Endometrial microvascular endothelial cells (primary cell): ENCODE results near the gene LIN7B. TPM values are rescaled to one million over a fixed set of nuclear protein-coding genes. Genes with fewer than 3 reads are reported as not detected.
"Not testable (repeated sequence)": the region's sequence is repeated elsewhere in the genome, so short reads cannot be mapped to it uniquely, and the experiment has no call there.

Source experiments
- in situ Hi-C: cut with HindIII; loops from 2 replicates; pipeline ENCODE4 v1.10.0; 2017; ENCODE audit warnings: low sequenced_read_pairs, low pct_unique_long_range_greater_than_20kb; ENCODE audit errors: inconsistent ontology term
- total RNA-seq: library from RNA; depleted of rRNA; stranded (reverse); fragments of >200 nt; gene quantifications from one replicate; pipeline ENCODE4 v1.2.3, GENCODE V29; 2015; ENCODE audit errors: inconsistent ontology term

The LIN7B gene, protein sequence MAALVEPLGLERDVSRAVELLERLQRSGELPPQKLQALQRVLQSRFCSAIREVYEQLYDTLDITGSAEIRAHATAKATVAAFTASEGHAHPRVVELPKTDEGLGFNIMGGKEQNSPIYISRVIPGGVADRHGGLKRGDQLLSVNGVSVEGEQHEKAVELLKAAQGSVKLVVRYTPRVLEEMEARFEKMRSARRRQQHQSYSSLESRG
- total RNA-seq: 0.74 TPM

DNA sequence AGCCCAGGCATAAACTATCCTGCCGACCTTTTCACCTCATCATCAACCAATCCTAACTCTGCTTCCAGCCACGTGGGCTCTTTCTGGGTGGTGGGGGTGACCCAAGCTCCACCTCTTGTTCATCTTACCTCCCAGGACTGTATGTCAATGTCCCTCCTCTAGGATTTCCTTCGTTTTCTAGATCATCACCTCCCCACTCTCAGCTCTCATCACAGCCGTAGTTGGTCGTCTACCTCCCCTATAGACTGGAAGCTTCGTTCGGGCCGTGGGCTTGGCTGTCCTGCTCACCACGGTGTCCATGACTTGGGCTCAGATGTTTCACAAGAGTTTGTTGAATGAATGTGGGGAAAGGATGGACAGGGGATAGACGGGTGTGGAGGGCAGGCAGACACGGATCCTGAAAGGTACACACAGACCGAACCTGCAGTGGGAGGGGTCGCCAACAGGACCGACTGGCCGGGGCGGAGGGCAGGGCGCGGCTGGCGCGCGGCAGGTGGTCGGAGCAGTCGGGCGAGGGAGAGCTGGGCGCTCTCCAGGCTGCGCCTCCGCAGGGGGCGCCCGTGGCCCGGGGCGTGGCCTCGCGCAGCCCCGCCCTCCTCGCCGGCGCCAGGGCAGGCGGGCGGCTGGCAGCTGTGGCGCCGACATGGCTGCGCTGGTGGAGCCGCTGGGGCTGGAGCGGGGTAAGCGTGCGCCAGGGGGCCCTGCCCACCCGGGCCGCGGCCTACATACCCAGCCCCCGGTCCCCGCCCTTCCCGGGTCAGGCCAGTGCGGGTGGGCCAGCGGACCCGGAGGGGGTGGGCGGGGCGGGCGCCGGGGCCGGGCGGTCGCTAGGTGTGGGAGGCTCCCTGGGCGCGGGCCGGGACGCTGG, at the start of gene LIN7B:
Gene LIN7B, plus strand, starts transcription at position 609 of the 868 bp plus-strand sequence. Its CDS starts 35 bp downstream, at position 644.
- in situ Hi-C loops: no loop called here

DNA sequence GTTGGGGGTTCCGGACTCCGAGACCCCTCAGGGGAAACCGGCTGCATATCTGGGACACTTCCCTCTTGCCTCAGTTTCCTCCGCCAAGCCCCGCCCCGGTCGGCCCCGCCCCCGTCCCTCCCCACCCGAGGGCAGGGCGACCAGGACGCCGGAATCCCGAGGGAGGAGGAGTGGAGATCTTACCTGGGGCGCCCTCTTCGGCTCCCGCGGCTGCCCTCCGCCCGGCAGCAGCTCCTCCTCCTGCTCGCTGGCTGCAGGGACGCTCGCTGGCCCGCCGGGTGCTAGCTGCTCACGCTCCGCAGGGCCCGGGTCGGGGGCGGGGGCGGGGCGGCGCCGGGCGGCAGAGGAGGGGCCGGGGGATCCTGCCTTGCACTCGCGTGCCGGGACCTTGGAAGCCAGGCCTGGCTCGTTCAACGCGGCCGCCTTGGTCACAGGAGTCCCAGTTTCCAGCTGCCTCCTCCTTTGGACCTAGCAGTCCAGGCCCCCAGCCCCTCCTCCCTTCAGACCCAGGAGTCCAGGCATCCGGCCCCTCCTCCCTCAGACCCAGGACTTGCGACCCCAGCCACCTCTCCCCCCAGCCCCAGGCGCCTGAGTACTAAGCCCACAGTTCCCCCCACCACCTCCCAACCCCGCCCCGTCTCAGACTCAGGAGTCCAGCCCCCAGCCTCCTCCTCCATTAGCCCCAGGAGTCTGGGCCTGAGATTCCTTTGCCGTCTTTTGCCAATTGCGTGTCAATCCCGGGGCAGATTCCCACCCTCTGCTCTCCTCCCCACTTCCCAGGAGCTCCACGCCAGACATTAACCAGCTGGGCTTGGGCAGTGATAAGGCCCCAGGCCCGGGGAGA, 49.2 kb upstream of the LIN7B start, which contains the start of gene NTF4:
Gene NTF4, minus strand, starts transcription at position 51 of the 844 bp plus-strand sequence. CDS start 2,821 bp downstream, outside the sequence.
- in situ Hi-C loops: no loop called here

DNA sequence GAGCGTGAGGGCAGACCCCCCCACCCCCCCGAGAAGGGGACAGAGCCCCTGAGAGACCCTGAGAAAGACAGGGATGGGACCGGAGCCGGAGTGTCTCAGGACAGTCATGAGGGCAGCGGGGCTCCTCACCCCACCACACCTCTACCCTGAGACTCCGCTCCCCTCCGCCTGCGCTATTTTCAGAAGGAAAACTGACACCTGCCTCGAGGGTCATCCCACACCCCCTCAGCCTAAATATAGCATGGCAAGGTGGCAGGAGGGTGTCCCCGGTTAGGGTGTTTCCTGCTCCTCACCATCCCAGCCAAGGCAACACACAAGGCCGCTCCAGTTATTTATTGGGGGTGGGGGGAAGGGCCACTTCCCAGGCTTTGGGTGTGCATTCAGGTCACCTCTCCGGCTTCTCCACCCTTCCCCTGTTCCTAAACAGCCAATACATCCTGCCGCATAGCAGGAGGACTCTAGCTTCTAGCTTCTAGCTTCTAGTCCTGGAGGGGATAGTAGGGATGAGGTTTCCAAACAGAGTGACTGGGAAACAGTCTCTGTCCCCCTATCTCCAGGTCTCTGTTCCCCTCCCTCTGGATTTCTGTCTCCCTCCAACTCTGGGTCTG, 48.2 kb upstream of the LIN7B start:
- in situ Hi-C loops: no loop called here

DNA sequence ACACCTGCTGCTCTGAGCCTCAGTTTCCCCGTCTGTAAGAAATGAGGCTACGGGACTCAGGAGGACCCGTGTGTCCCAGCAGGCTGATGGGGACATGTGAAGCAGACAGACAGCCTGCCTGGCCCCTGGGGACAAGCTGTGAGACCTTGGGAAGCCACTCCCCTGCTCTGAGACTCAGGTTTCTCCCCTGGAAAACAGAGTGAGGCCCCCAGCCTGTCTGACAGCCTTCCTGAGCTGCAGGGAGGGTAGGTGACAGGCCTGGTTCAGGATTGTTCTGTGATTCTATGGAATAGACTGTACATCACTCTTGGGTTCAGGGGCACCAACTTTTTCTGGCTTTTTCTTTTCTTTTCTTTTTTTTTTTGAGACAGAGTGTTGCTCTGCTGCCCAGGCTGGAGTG, 46.6 kb upstream of the LIN7B start:
- in situ Hi-C loops: no loop called here

DNA sequence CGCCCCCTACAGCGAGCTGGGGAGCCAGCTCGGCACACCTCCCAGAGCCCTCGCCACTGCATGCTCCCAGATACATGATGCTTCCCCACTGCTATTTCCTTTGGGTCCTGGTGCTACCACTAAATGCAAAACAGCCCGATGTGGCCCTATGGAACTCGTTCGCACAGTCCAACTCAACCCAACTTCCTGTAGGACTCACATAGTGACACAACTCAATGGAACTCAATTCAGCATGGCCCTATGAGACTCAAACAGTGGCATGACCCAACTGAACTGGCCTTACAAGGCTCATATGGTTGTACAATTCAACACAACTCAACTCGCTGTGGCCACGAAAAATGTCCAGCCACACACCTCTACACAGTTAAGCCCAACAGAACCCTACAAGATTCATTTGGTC, 45.1 kb upstream of the LIN7B start:
- in situ Hi-C loops: no loop called here

DNA sequence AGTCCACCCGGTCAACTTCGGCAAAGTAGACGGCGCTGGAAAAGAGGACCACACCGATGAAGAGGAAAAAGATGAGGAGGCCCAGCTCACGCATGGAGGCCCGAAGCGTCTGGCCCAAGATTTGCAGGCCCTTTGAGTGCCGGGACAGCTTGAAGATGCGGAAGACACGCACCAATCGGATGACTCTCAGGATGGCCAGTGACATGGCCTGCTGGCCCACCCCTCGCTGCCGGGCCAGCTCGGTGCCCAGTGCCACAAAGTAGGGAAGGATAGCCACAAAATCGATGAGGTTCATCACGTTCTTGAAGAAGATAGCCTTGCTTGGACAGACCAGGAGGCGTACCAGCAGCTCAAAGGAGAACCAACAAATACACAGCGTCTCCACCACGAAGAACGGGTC, 43.8 kb upstream of the LIN7B start:
- in situ Hi-C loops: no loop called here

DNA sequence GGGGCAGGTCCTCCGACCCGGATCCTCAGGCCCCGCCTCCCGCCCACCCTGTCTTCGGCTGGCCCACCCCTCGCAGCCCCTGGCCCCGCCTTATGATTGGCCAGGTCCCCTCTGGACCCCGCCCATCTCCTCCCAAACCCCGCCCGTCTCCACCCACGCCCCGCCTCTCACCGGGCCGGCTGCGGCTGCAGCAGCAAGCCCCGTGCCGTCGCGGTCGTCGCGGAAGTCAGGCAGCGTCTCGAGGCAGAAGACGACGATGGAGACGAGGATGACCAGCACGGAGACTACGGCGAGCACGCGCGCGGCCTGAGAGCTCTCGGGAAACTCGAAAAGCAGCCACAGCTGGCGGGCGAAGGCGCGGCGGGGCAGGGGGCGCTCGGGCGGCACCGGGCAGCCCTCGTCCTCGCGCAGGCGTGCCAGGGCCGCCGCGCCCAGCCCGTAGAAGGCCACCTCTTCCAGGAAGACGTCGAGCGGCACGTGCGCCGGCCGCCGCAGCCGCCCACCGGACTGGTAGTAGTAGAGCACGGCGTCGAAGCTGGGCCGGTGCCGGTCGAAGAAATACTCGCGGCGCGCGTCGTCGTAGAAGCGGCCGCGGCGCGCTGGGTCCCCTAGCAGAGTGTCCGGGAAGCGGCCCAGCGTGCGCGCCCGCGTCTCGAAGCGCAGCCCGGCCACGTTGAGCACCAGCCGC, 42.2 kb upstream of the LIN7B start:
- in situ Hi-C loops: no loop called here

DNA sequence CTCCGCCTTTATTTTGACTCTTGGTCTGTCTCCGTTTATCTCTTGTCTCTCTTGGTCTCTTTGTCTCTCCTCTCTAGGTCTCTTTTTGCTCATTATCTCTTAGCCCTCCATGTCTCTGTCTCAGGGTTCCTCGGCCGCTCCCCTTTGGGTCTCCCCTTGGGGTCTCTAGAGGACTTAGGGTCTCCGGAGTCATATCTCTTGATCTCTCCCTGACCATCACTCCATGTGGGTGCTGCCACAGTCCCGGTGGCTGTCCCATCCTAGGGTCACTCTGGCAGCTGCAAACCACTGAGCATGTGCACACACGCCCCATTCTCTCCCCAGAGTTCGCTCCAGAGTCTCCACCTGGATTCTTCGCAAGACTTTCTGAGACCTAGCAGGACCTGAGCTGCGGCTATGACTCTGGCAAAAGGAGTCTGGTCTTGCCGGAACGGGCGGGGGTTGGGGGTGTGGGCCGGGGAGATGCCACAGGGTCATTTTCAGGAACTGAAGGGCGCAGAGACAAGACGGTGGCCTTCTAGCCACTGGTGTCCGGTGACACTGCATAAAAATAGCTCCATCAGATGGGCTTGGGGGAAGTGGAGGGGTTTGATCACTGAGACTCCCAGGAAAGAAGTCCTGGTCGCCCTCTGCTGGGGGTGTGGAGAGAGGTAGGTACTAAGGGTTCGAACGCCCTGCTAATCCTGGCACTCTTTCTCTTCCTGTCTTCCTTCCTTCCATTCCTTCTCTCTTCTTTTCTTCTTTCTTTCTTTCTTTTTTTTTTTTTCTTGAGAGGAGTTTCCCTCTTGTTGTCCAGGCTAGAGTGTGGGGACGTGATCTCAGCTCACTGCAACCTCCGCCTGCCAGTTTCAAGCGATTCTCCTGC, 40.4 kb upstream of the LIN7B start:
- in situ Hi-C loops: no loop called here

DNA sequence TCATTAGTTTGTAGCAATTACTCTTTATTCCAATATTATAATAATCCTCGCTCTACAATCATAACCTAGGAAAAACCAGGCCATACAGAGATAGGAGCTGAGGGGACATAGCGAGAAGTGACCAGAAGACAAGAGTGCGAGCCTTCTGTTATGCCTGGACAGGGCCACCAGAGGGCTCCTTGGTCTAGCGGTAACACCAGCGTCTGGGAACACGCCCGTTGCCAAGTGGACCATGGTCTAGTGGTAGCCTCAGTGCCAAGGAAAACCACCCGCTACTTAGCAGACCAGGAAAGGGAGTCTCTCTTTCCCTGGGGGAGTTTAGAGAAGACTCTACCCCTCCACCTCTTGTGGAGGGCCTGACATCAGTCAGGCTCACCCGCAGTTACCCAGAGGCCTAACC, 39.3 kb upstream of the LIN7B start:
- in situ Hi-C loops: not testable (repeated sequence)

DNA sequence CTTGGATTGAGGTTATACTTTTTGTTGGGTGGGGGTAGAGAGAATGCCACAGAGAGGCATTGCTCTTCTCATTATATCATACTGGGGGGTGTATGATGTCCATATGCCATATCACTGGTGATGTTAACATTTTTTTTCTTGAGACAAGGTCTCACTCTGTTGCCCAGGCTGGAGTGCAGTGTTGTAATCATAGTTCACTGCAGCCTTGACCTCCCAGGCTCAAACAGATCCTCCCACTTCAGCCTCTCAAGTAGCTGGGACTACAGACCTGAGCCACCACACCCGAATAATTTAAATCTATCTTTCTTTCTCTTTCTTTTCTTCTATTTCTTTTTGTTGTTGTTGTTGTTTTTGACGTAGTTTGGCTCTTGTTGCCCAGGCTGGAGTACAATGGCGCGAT, 33.8 kb upstream of the LIN7B start:
- in situ Hi-C loops: no loop called here

DNA sequence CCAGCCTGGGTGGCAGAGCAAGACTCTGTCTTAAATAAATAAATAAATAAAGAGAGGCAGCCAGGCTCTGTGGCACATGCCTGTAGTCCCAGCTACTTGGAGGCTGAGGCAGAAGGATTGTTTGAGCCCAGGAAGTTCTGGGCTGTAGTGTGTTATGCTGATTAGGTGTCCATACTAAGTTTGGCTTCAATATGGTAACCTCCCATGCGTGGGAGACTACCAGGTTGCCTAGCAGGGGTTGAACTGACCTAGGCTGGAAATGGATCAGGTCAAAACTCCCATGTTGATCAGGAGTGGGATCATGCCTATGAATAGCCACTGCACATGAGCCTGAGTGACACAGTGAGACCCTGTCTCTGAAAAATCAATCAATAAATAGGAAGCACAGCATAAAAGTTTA, 32.9 kb upstream of the LIN7B start:
- in situ Hi-C loops: no loop called here

DNA sequence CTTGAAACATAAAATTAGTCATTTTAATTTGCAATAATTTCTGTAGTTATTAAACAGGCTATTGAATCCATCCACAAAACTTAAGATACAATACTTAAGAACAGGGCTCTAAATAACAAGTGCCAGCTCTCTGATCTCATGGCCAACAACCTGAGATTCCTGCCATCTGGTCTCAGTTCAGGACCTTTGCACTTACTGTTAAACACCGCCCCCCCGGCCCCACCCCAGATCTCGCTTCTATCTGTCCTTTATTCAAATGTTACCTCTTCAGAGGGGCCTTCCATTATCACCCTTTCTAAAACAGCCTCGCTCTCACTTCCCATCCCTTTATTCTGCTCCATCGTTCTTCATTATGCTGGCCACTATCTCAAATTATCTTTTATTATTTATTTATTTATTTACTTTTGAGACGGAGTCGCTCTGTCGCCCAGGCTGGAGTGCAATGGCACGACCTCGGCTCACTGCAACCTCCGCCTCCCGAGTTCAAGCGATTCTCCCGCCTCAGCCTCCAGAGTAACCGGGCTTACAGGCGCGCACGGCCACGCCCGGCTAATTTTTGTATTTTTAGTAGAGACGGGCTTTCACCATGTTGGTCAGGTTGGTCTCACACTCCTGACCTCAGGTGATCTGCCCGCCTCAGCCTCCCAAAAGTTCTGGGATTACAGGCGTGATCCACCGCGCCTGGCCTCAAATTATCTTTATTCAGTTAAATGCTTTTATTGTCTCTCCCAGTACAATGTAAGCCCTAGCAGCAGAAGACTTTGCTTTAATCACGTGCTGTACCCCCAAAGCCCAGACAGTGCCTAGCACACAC, 29.8 kb upstream of the LIN7B start:
- in situ Hi-C loops: no loop called here

DNA sequence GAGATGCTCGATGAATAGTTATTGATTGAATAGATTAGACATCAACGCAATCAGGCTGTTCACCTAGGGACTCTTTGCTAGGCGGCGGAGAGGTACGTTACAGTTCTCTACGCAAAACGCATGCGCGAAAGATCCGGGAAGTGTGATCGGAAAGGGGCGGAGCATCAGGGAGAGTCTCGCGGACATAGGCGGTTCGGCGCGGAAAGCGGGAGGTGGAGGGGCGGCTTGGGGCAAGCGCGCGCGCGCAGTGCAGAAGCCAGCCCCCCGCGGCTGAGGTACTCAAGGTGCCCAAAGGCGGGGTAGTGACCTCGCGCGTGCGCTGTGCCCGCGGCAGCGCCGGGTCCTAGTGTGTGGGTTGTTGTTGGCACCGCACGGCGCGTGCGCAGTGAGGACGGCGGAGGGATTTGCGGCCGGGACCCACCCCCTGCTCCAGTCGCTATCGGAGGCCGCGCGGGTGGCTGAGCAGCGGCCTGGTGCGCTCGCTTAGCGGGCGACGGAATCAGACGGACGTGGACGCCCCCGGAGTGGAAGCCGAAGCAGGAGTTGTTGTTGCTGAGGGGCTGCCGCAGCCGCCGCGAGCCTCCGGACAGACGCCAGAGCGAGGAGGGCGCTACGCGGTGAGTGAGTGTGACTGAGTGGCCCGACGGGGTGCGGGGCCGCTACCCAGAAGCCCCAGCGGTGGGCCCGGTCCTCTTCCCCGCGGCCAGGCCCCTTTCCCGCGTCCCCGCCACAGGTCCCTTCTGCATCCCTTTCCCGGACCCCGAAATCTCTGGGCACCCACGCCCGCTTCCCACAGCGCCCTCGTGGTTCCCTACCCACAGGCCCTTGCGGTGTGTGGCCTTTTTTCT, 28.9 kb upstream of the LIN7B start, which contains the start of gene SNRNP70:
Gene SNRNP70, plus strand, starts transcription at position 432 of the 848 bp plus-strand sequence. CDS start 964 bp downstream, outside the sequence.
- in situ Hi-C loops: no loop called here

DNA sequence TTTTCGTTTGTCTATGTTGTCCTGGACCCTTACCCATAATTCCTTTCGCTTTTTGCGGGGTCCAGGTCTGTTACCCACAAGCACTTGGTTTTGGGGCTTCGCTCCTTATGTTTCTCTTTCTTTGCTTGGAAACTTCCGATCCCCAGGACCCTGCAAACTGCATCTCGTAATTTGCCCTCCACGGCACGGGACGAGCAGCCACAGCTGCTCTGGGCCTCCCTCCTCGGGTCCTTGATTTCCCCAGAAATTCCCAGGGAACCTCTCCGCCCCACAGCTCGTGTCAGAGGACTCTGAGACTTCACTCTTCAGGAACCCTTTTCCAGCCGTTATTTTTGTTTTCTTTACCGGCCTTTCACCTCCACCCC, 28.3 kb upstream of the LIN7B start:
- in situ Hi-C loops: no loop called here

DNA sequence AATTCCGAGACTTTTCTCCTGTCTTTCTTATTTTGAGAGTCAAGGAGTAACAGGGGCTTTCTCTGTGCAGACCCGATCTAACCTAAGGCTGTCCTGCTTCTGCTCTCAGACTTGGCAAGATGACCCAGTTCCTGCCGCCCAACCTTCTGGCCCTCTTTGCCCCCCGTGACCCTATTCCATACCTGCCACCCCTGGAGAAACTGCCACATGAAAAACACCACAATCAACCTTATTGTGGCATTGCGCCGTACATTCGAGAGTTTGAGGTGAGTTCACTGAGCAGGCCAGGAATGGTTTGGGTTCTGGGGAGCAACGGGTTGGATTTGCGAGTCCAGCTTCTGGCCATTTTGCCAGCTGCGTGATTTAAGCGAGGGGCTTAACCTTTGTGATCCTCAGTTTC, 27.9 kb upstream of the LIN7B start:
- in situ Hi-C loops: no loop called here
